NCI-H446 treated with DMSO at 0.1 percent for 48 hours (cell line): ENCODE data around the gene NMNAT1.
"Not testable (repeated sequence)": the region's sequence is repeated elsewhere in the genome, so short reads cannot be mapped to it uniquely, and the experiment has no call there.

Source experiments
- DNase-seq: peaks from one replicate; lab custom pipeline; 2025; lab: John Stamatoyannopoulos, UW

Gene NMNAT1

GRCh38 chr1:9920606-9921005, 22.7 kb upstream of the NMNAT1 start:
- no peak for DNase-seq

GRCh38 chr1:9922342-9922741, 20.9 kb upstream of the NMNAT1 start:
- no peak for DNase-seq

GRCh38 chr1:9927259-9927658, 16.0 kb upstream of the NMNAT1 start:
- no peak for DNase-seq

- no peak for DNase-seq
Measured at GRCh38 chr1:9929431-9930385, 13.6 kb upstream of the NMNAT1 start.

- DNase-seq = peak; percentile 49
Measured at GRCh38 chr1:9942399-9942938, 806 bp upstream of the NMNAT1 start.

- DNase-seq = no peak
Measured at GRCh38 chr1:9946315-9946714, 3.0 kb downstream of the NMNAT1 start.

GRCh38 chr1:9957726-9958125, 14.5 kb downstream of the NMNAT1 start:
- no peak for DNase-seq

- DNase-seq = no peak
Measured at GRCh38 chr1:9960011-9960410, 16.7 kb downstream of the NMNAT1 start.

GRCh38 chr1:9960706-9961562, 17.7 kb downstream of the NMNAT1 start:
- no peak for DNase-seq

GRCh38 chr1:9984253-9984652, 41.0 kb downstream of the NMNAT1 start:
- no peak for DNase-seq

- no peak for DNase-seq
Measured at GRCh38 chr1:9985001-9985400, 41.7 kb downstream of the NMNAT1 start.

- DNase-seq = no peak
Measured at GRCh38 chr1:9989773-9990172, 46.5 kb downstream of the NMNAT1 start.

- DNase-seq = no peak
Measured at GRCh38 chr1:9990944-9991343, 47.7 kb downstream of the NMNAT1 start.

GRCh38 chr1:9992910-9993309, 49.6 kb downstream of the NMNAT1 start:
- no peak for DNase-seq

GRCh38 chr1:9993561-9994075, 50.3 kb downstream of the NMNAT1 start:
- no peak for DNase-seq

GRCh38 chr1:9996624-9997582, 53.6 kb downstream of the NMNAT1 start, which contains the start of gene RBP7:
RBP7 (plus strand) TSS chr1:9997228; CDS start chr1:9997259, 31 bp downstream.
- no peak for DNase-seq

- no peak for DNase-seq
Measured at GRCh38 chr1:10001016-10001665, 57.9 kb downstream of the NMNAT1 start.

GRCh38 chr1:10005248-10005647, 62.0 kb downstream of the NMNAT1 start:
- not testable (repeated sequence) for DNase-seq

- DNase-seq = no peak
Measured at GRCh38 chr1:10007169-10007568, 63.9 kb downstream of the NMNAT1 start.

- no peak for DNase-seq
Measured at GRCh38 chr1:10014016-10014415, 70.7 kb downstream of the NMNAT1 start.

GRCh38 chr1:10019561-10019960, 76.3 kb downstream of the NMNAT1 start:
- no peak for DNase-seq
